Femur (tissue), 1 donor: ENCODE results near the gene CTNNA2.

Experiments
- DNase-seq: peaks from one replicate; pipeline ENCODE4 v3.0.0-alpha.2; 2017

CTNNA2 gene

GRCh38 chr2:79862756-79863155 is 349.9 kb downstream of the CTNNA2 start:
- no peak for DNase-seq

DNA sequence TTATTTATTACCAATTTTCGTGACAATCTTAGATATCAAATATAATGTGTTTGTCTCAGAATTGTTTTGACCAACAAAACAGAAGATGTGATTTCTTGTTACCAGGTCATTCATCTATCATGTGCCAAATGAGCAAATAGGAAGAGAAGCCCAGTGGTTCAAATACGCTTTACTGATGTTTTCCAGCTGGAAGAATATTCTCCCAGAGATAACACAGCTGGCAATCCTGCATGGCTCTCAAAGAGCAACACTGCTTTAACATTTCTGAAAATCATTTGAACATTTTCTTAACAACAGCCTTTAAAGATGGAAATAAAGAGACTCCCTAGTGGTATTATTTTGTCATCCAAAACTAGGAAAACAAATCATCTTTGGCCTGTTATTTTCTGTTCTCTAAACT is 359.8 kb downstream of the CTNNA2 start:
- no peak for DNase-seq

- DNase-seq, result no peak
Measured at GRCh38 chr2:79874015-79874414, 361.2 kb downstream of the CTNNA2 start.

DNA sequence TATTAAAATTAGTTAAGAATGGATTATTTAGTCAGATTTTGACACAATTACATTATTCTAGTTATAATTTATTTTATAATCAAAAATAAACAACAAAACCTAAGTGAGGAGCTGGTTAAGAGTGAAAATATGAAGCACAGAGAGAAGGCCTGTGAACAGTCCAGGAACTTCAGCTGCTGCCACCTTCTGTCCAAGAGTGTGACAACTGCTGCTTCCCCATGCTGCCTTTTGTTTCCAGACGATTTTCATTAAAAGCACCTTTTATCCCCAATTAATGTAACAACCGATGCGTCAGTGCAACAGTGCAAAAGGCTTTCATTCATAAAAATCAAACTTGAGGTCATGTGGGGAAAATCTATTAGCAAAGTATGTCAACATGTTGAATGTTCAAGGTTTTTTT is 363.6 kb downstream of the CTNNA2 start:
- no peak for DNase-seq

- DNase-seq, result no peak
Measured at GRCh38 chr2:79882548-79882947, 369.7 kb downstream of the CTNNA2 start.

GRCh38 chr2:79887747-79888374 is 375.0 kb downstream of the CTNNA2 start:
- peak; percentile 30 for DNase-seq

DNA sequence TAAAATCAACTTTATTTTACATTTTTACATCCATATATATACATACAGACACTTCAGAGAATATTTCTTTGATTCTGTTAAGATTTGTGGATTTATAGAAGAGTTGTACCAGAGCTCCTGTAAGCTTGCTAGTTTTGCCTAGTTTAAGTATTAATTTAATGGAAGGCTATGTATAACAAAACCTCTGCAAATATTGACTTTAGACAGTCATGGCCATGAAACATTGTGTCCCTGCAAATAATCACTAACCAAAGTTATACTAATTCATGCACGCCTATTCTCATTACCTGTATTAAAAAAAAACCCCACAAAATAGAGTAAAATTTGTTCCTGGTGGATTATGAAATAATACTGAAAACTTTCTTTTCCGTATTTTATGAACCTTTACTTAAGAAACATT is 379.3 kb downstream of the CTNNA2 start:
- no peak for DNase-seq

DNA sequence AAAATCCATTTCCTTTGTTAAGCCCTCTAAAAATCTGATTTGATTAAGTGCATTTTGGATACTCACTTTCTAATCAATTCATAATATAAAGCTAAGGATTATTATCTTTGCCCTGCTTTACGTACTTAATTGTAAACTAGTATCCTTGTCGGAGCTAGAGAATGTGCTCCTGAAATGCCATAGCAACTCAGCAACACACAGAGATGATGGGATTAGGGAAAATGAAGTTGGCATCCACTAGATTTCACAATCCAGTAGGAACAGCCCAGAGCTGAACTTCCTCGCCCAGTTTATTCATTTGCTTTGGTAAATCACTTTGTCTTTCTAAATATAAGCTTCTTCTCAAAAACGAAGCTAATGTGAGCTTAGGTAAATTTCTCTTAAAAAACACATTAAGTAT is 386.3 kb downstream of the CTNNA2 start:
- no peak for DNase-seq

DNA sequence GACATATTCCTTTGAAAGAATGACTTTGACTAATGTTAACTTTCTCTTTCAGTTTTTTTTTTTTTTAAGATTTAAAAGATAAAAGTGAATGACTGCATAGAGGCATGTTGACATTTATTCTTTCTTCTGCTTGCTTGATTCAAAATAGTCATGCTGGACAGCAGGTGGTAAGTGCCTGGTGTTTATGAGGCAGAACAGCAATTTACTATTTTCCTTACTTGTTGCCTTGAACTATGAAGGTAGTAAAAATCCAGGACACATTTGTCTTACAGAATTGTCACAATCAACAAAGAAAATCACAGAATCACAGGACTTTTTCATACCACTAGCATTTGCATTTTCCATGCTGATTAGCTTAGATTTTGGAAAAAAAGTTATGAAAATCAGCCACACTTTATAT is 388.3 kb downstream of the CTNNA2 start:
- no peak for DNase-seq

DNA sequence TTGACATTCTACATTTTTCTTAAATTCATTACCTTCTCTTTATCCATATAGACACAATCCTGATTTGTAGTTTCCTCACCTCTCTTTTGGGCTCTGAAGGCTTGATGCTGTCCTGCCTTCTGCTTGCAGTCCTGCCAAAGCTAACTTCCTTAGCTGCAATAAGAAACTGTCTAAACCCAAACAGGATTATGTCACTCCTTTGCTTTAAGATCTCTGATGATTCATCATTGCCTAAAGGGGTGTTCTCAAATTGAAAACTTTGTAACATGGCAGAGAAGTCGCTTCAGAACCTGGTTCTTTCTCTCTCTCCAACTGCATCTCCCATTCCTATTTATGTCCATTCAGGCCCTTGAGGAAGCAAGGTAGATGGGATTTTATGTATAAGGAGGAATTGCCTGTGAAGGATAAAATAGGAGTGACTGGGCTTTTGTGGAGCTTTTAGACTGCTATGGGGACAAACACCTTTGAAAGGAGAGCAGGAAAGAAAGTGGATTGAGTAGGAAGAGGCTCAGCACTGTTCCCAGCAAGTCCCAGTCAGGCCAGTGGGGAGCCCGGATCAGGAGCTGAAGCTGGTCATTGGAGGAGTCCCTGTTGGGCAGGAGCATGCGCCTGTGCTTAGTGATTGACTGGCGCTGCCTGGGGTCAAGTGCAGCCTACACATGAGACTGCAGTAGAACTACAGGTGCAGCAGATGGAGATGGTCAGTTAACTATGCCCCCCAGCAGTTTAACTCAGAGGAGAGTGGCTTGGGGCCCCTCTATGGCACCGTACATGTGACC is 390.6 kb downstream of the CTNNA2 start:
- no peak for DNase-seq

GRCh38 chr2:79906139-79906890 is 393.5 kb downstream of the CTNNA2 start:
- no peak for DNase-seq

GRCh38 chr2:79909521-79909920 is 396.7 kb downstream of the CTNNA2 start:
- no peak for DNase-seq

DNA sequence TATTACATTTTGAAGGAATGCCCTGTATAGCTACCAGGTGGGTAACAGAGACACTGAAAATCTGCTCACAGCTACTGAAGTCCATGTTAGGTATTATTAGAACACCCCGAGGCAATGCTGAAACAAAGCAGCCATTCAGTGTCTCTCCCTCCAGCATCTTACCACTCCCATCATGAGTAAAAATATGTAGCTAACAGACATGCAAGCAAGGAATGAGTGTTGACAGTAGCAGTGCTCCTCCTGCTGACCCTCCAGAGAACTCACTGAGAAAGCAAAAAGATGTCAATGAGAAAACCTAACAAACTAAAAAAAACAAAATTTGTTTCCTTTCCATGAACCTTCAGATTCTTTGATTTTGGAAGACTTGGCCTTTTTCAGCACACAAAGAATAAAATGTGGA is 397.8 kb downstream of the CTNNA2 start:
- DNase-seq, result no peak

DNA sequence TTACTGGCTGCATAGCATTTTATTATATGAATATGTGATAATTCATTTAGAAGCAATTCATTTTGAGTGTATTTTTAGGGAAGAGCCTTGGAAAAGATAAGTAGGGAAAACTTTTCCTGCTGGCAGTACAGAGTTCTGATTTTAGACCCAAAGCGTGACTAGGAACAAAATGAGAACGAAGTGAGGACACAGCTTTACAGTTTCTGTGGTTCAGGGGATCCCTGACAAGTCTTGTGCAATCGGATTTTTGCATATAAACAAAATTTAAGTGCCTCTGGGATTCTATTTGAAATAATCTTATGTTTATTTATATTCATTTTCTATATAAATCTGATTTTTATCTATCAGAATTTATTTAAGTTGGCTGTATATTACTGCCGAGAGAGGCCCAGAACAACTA is 402.6 kb downstream of the CTNNA2 start:
- DNase-seq, result no peak

GRCh38 chr2:79916285-79916684 is 403.4 kb downstream of the CTNNA2 start:
- DNase-seq, result no peak

DNA sequence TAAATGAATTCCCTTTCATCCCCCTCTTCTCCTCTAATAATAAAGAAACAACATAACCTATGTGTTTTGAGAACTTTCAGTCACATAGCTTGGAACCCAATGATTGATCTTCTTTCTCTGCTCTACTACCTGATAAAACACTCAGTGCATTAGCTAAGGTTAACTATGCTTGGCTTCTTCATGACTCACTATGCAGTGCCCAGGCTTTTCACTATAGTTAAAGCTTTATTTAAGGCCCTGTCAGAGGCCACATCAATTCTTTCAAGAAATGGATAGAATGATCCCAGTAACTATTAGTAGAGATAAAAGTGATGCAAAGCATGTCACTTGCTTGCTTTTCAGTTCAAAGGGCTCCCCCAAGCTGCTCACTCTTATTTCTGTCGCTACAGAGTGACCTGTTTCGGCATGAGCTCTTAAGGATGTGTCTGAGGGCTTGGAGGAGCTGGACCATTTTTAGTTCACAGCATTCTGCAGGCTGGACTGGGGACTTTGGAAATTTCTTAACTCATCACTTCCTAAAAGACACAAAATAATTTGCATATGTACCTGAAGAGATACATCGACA is 407.7 kb downstream of the CTNNA2 start:
- no peak for DNase-seq

DNA sequence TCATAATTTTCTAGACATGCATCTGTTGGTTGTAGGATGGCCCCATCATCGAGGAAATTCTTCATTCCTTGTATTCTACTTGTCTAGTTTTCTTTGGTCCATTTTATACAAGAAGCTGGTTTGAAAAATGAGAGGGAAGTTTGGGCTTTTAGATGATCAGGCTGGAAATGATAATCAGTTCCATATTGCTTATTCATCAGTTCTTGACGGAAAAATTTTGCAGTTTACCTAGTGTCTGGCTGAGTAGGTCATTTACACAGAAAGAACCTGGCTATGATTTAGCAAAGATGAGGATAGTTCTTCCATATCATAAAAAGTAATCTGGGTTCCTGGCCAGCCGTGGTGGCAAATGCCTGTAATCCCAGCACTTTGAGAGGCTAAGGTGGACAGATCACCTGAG is 416.8 kb downstream of the CTNNA2 start:
- no peak for DNase-seq

- no peak for DNase-seq
Measured at GRCh38 chr2:79935046-79935732, 422.3 kb downstream of the CTNNA2 start.

DNA sequence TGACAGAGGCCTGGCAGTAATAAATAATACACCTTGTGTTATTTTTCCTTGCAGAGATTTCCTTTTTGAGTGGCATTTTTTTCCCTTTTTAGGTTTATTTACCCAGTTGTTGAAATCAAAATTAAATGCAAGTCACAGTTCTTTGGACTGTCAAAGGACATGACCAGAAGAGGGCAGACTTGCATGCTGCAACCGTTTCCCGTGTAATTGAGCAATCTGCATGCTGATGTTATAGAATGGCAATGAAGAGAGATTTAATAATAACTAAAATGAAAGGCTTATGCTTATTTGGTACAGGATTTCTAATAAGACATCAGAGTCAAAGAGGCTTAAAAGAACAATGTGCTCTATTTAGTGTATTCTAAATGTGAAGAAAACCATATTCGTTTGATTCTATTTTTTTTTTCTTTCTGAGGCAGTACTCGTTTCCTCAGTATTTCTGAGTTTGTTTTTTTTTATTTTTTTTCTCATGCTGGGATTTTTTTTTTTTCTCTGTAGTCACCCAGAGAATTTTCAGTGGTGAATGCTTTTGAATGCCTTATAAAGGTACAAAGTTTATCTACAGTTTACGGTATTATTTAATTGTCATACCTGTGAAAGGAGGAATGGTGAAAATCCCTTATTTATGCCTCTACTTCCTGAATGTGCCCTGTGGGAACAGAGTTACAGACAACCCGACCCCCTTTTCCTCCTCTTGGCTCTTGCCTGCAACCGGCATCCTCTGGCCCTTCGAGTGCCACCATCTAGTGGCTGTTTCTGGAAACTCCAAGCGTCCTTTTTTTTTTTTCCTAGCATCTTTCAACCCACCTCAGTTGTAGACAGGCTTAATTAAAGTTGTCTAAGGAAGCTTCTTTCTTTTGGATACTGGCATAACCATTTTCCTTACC is 423.2 kb downstream of the CTNNA2 start:
- DNase-seq, result peak; percentile 54

DNA sequence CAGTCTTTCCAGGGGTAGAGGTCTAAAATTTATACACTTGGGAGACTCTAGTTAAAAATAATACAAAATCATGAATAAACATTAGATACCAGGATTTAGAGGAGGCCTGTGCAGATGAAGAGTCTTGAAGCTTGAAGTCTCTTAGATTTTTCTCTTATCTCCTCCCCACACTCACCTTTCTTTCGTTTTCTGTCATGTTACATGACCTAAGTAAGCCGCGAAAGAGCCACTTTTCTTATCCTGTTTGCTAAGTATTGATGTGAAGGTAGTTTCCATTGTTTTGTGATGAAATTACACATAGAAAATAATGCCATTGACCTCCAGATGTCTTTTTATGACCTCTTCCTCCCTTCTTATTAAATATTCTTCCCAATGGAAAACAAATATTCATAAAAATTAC is 423.9 kb downstream of the CTNNA2 start:
- no peak for DNase-seq

DNA sequence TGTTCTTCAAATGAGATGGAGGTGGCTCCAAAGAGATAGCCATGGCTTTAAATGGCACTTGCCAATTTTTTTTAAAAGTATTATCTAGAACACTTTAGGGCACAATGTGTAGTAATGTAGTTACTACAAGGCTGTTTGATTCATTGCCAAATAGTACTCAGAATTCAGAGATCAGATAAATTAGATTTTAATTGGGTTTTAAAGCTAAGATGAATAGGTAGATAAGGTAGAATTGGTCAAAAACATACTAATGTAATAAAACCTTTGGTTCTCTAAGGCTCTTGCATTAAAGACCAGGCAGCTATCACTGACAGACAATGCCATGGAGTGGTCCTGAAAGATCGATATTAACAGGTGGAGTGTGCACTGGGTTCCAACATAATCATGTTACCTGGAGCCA is 425.8 kb downstream of the CTNNA2 start:
- DNase-seq, result no peak

DNA sequence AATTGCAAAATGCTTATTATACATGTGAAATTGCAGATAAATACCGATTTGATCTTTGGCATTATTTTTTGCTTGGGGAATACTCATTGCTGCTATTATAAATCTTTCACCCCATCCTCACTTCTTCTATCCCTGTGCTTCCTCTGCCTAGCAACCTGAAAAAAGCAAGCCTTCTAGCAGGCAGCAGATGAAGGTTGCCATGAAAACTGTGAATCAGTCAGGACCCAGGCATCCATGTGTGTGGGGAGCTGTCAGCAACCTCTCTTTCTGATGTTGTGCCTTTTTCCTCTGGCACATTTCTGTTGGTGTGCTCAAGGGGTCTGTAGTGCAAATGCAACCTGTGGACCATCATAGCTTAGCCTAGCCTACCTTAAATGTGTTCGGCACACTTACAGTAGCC is 427.5 kb downstream of the CTNNA2 start:
- no peak for DNase-seq
